ENCODE data around the gene SLC27A3. TPM values are rescaled to one million over a fixed set of nuclear protein-coding genes. Genes with fewer than 3 reads are reported as not detected.

Gene SLC27A3
- total RNA-seq, 2 experiments from 2014 or later: 38.9 to 44.0 TPM

Other genes with a start within 250 kb of the SLC27A3 start
- gene S100A6, start 239.4 kb upstream of the SLC27A3 start, total RNA-seq: 100 to 1,000 TPM; 365 to 373 TPM
- 1 to 10 TPM; 2.2 to 2.7 TPM for gene S100A5, start 234.5 kb upstream of the SLC27A3 start, total RNA-seq
- gene S100A4, start 229.6 kb upstream of the SLC27A3 start, total RNA-seq: 100 to 1,000 TPM; 385 to 394 TPM
- not detected for gene S100A3, start 226.1 kb upstream of the SLC27A3 start, total RNA-seq
- not detected for gene S100A2, start 209.6 kb upstream of the SLC27A3 start, total RNA-seq
- not detected for gene S100A16, start 162.3 kb upstream of the SLC27A3 start, total RNA-seq
- gene S100A14, start 159.1 kb upstream of the SLC27A3 start, total RNA-seq: not detected
- 1 to 10 TPM; 4.8 to 5.3 TPM for gene S100A13, start 147.9 kb upstream of the SLC27A3 start, total RNA-seq
- gene S100A1, start 147.0 kb upstream of the SLC27A3 start, total RNA-seq: not detected
- gene CHTOP, start 141.3 kb upstream of the SLC27A3 start, total RNA-seq: 100 to 1,000 TPM in 1 of 2 experiments, 10 to 100 TPM in 1; 98.1 to 105 TPM
- 10 to 100 TPM; 37.9 TPM for gene SNAPIN, start 116.7 kb upstream of the SLC27A3 start, total RNA-seq
- gene ILF2, start 104.4 kb upstream of the SLC27A3 start, total RNA-seq: 100 to 1,000 TPM; 141 to 142 TPM
- gene NPR1, start 96.7 kb upstream of the SLC27A3 start, total RNA-seq: not detected
- gene INTS3, start 47.4 kb upstream of the SLC27A3 start, total RNA-seq: 10 to 100 TPM; 53.6 to 57.2 TPM
- gene GATAD2B, start 147.6 kb downstream of the SLC27A3 start, total RNA-seq: 10 to 100 TPM; 86.3 to 96.7 TPM
- 100 to 1,000 TPM; 173 to 183 TPM for gene DENND4B, start 171.3 kb downstream of the SLC27A3 start, total RNA-seq
- gene CRTC2, start 183.2 kb downstream of the SLC27A3 start, total RNA-seq: 100 to 1,000 TPM; 104 to 115 TPM
- gene SLC39A1, start 188.1 kb downstream of the SLC27A3 start, total RNA-seq: 10 to 100 TPM; 29.6 to 31.1 TPM
- 10 to 100 TPM in 1 of 2 experiments, 1 to 10 TPM in 1; 8.2 to 10.0 TPM for gene CREB3L4, start 192.5 kb downstream of the SLC27A3 start, total RNA-seq
- gene JTB, start 202.3 kb downstream of the SLC27A3 start, total RNA-seq: 100 to 1,000 TPM; 118 TPM
- gene RAB13, start 210.9 kb downstream of the SLC27A3 start, total RNA-seq: 1 to 10 TPM; 7.5 to 8.0 TPM
- 1,000 to 10,000 TPM; 3,346 to 3,734 TPM for gene RPS27, start 215.4 kb downstream of the SLC27A3 start, total RNA-seq